Hematopoietic multipotent progenitor cell treated with erythropoietin and hydrocortisone succinate and interleukin-3 and kit ligand, for 6 days (in vitro differentiated cells): ENCODE data around the gene ATP1A2.

Experiments used
- DNase-seq: peaks from one replicate; pipeline ENCODE4 v3.0.0-alpha.2; 2015

Gene ATP1A2

GRCh38 chr1:160127381-160127780 is 11.8 kb downstream of the ATP1A2 start:
- DNase-seq, result no peak

- DNase-seq, result no peak
Measured at GRCh38 chr1:160127865-160128523, 12.4 kb downstream of the ATP1A2 start.

GRCh38 chr1:160128636-160129035 is 13.1 kb downstream of the ATP1A2 start:
- no peak for DNase-seq

GRCh38 chr1:160129046-160129445 is 13.5 kb downstream of the ATP1A2 start:
- no peak for DNase-seq

GRCh38 chr1:160129558-160129957 is 14.0 kb downstream of the ATP1A2 start:
- DNase-seq, result no peak

GRCh38 chr1:160129966-160130365 is 14.4 kb downstream of the ATP1A2 start:
- no peak for DNase-seq

GRCh38 chr1:160130486-160130885 is 14.9 kb downstream of the ATP1A2 start:
- DNase-seq, result no peak

- DNase-seq, result no peak
Measured at GRCh38 chr1:160130939-160131338, 15.4 kb downstream of the ATP1A2 start.

- no peak for DNase-seq
Measured at GRCh38 chr1:160131803-160132565, 16.4 kb downstream of the ATP1A2 start.

GRCh38 chr1:160133990-160134770 is 18.6 kb downstream of the ATP1A2 start:
- DNase-seq, result no peak

- DNase-seq, result no peak
Measured at GRCh38 chr1:160134791-160135572, 19.4 kb downstream of the ATP1A2 start.

GRCh38 chr1:160136121-160136925 is 20.8 kb downstream of the ATP1A2 start:
- no peak for DNase-seq

GRCh38 chr1:160136926-160137200 is 21.3 kb downstream of the ATP1A2 start:
- DNase-seq, result no peak

GRCh38 chr1:160137216-160137862 is 21.8 kb downstream of the ATP1A2 start:
- DNase-seq, result no peak

- no peak for DNase-seq
Measured at GRCh38 chr1:160139840-160140239, 24.3 kb downstream of the ATP1A2 start.

GRCh38 chr1:160143695-160144094 is 28.1 kb downstream of the ATP1A2 start:
- DNase-seq, result peak; percentile 61

- DNase-seq, result no peak
Measured at GRCh38 chr1:160144921-160145320, 29.4 kb downstream of the ATP1A2 start.

- no peak for DNase-seq
Measured at GRCh38 chr1:160146107-160146506, 30.5 kb downstream of the ATP1A2 start.

- DNase-seq, result no peak
Measured at GRCh38 chr1:160148121-160148520, 32.6 kb downstream of the ATP1A2 start.

GRCh38 chr1:160149233-160149632 is 33.7 kb downstream of the ATP1A2 start:
- no peak for DNase-seq

- no peak for DNase-seq
Measured at GRCh38 chr1:160149716-160150115, 34.2 kb downstream of the ATP1A2 start.

GRCh38 chr1:160151303-160151702 is 35.7 kb downstream of the ATP1A2 start, which contains the start of gene ATP1A4:
Gene ATP1A4 (plus strand): TSS chr1:160151603. CDS start chr1:160152041, 438 bp downstream.
- no peak for DNase-seq
